Measurements from ENCODE around the gene LLPH.
A peak's percentile ranks its signal among the peaks of the same experiment; 100 is the strongest.
"Not testable (repeated sequence)": the region's sequence is repeated elsewhere in the genome, so short reads cannot be mapped to it uniquely, and the experiment has no call there.

The LLPH gene

GRCh38 chr12:66130267-66131066 lies at the start of gene LLPH:
TSS of gene LLPH (minus strand) at chr12:66130750. CDS start at chr12:66129106, 1,644 bp downstream.
- Histone ChIP-seq H3K27ac (ENCODE audit: low read length) (peak within 1 kb of the TSS; percentile 91), H3K4me1 (ENCODE audit: control insufficient read depth in 1 of 2, insufficient read depth in 2 of 2, low read length in 2 of 2) (peaks cover 0 to 18% of the 10 kb centered on the region in 2 donors), H3K9me3 (ENCODE audit: control insufficient read depth in 1 of 2, low read length in 2 of 2) (no peaks in the 10 kb centered on the region), H3K36me3 (ENCODE audit: control insufficient read depth in 1 of 2, insufficient read depth in 2 of 2, low read length in 2 of 2) (peaks cover 17 to 23% of the 10 kb centered on the region in 2 donors), H3K27me3 (ENCODE audit: low read depth, low read length) (no peaks in the 10 kb centered on the region), H3K4me3 (ENCODE audit: low read depth in 1 of 2, low read length in 2 of 2) (peak within 1 kb of the TSS; percentile 92 to 97)

- H3K4me1 ChIP-seq (ENCODE audit: control insufficient read depth in 1 of 2, insufficient read depth in 2 of 2, low read length in 2 of 2): no peaks in the 10 kb centered on the region
- no peaks in the 10 kb centered on the region for H3K27me3 ChIP-seq (ENCODE audit: low read depth, low read length)
- H3K4me3 ChIP-seq (ENCODE audit: low read depth in 1 of 2, low read length in 2 of 2): no peak overlapping the region
- no peaks in the 10 kb centered on the region for H3K9me3 ChIP-seq (ENCODE audit: control insufficient read depth in 1 of 2, low read length in 2 of 2)
- no peak overlapping the region for H3K27ac ChIP-seq (ENCODE audit: low read length)
- no peaks in the 10 kb centered on the region for H3K36me3 ChIP-seq (ENCODE audit: control insufficient read depth in 1 of 2, insufficient read depth in 2 of 2, low read length in 2 of 2)
Observed at GRCh38 chr12:66176105-66176900, 45.8 kb upstream of the LLPH start.

GRCh38 chr12:66174391-66175325 lies 44.1 kb upstream of the LLPH start:
- not testable (repeated sequence) for H3K4me3 ChIP-seq (ENCODE audit: low read depth in 1 of 2, low read length in 2 of 2); H3K27ac ChIP-seq (ENCODE audit: low read length); H3K4me1 ChIP-seq (ENCODE audit: control insufficient read depth in 1 of 2, insufficient read depth in 2 of 2, low read length in 2 of 2); H3K27me3 ChIP-seq (ENCODE audit: low read depth, low read length); H3K9me3 ChIP-seq (ENCODE audit: control insufficient read depth in 1 of 2, low read length in 2 of 2); H3K36me3 ChIP-seq (ENCODE audit: control insufficient read depth in 1 of 2, insufficient read depth in 2 of 2, low read length in 2 of 2)

GRCh38 chr12:66170606-66171005 lies 40.1 kb upstream of the LLPH start:
- peaks cover 0 to 14% of the 10 kb centered on the region in 2 donors for H3K4me1 ChIP-seq (ENCODE audit: control insufficient read depth in 1 of 2, insufficient read depth in 2 of 2, low read length in 2 of 2)
- no peak overlapping the region for H3K27ac ChIP-seq (ENCODE audit: low read length)
- peaks cover 0 to 8% of the 10 kb centered on the region in 2 donors for H3K36me3 ChIP-seq (ENCODE audit: control insufficient read depth in 1 of 2, insufficient read depth in 2 of 2, low read length in 2 of 2)
- no peaks in the 10 kb centered on the region for H3K27me3 ChIP-seq (ENCODE audit: low read depth, low read length)
- no peak overlapping the region for H3K4me3 ChIP-seq (ENCODE audit: low read depth in 1 of 2, low read length in 2 of 2)
- H3K9me3 ChIP-seq (ENCODE audit: control insufficient read depth in 1 of 2, low read length in 2 of 2): no peaks in the 10 kb centered on the region

- Histone ChIP-seq H3K27ac (ENCODE audit: low read length) (peak within 1 kb of the TSS; percentile 99), H3K27me3 (ENCODE audit: low read depth, low read length) (no peaks in the 10 kb centered on the region), H3K9me3 (ENCODE audit: control insufficient read depth in 1 of 2, low read length in 2 of 2) (no peaks in the 10 kb centered on the region), H3K4me1 (ENCODE audit: control insufficient read depth in 1 of 2, insufficient read depth in 2 of 2, low read length in 2 of 2) (peaks cover 0 to 14% of the 10 kb centered on the region in 2 donors), H3K4me3 (ENCODE audit: low read depth in 1 of 2, low read length in 2 of 2) (peak within 1 kb of the TSS; percentile 78 to 80), H3K36me3 (ENCODE audit: control insufficient read depth in 1 of 2, insufficient read depth in 2 of 2, low read length in 2 of 2) (peaks cover 0 to 8% of the 10 kb centered on the region in 2 donors)
Observed at GRCh38 chr12:66169221-66170170, 38.9 kb upstream of the LLPH start, which contains the start of gene TMBIM4. TSS of gene TMBIM4 (minus strand) at chr12:66169996. CDS start at chr12:66169951, 45 bp downstream.

- H3K9me3 ChIP-seq (ENCODE audit: control insufficient read depth in 1 of 2, low read length in 2 of 2): no peaks in the 10 kb centered on the region
- H3K27ac ChIP-seq (ENCODE audit: low read length): peak overlapping the region; percentile 99
- H3K27me3 ChIP-seq (ENCODE audit: low read depth, low read length): no peaks in the 10 kb centered on the region
- H3K4me3 ChIP-seq (ENCODE audit: low read depth in 1 of 2, low read length in 2 of 2): peak overlapping the region; percentile 78 to 80
- H3K4me1 ChIP-seq (ENCODE audit: control insufficient read depth in 1 of 2, insufficient read depth in 2 of 2, low read length in 2 of 2): peaks cover 0 to 14% of the 10 kb centered on the region in 2 donors
- peaks cover 0 to 8% of the 10 kb centered on the region in 2 donors for H3K36me3 ChIP-seq (ENCODE audit: control insufficient read depth in 1 of 2, insufficient read depth in 2 of 2, low read length in 2 of 2)
Observed at GRCh38 chr12:66168410-66168809, 37.9 kb upstream of the LLPH start.

- Histone ChIP-seq H3K27ac (ENCODE audit: low read length) (no peak overlapping the region), H3K9me3 (ENCODE audit: control insufficient read depth in 1 of 2, low read length in 2 of 2) (no peaks in the 10 kb centered on the region), H3K4me3 (ENCODE audit: low read depth in 1 of 2, low read length in 2 of 2) (no peak overlapping the region), H3K27me3 (ENCODE audit: low read depth, low read length) (no peaks in the 10 kb centered on the region), H3K4me1 (ENCODE audit: control insufficient read depth in 1 of 2, insufficient read depth in 2 of 2, low read length in 2 of 2) (peaks cover 0 to 22% of the 10 kb centered on the region in 2 donors), H3K36me3 (ENCODE audit: control insufficient read depth in 1 of 2, insufficient read depth in 2 of 2, low read length in 2 of 2) (peaks cover 0 to 8% of the 10 kb centered on the region in 2 donors)
Observed at GRCh38 chr12:66166561-66166960, 36.0 kb upstream of the LLPH start.

- no peaks in the 10 kb centered on the region for H3K27me3 ChIP-seq (ENCODE audit: low read depth, low read length)
Observed at GRCh38 chr12:66165141-66165540, 34.6 kb upstream of the LLPH start.

GRCh38 chr12:66164349-66164821 lies 33.8 kb upstream of the LLPH start:
- H3K4me3 ChIP-seq (ENCODE audit: low read depth in 1 of 2, low read length in 2 of 2): no peak overlapping the region
- no peaks in the 10 kb centered on the region for H3K9me3 ChIP-seq (ENCODE audit: control insufficient read depth in 1 of 2, low read length in 2 of 2)
- no peak overlapping the region for H3K27ac ChIP-seq (ENCODE audit: low read length)
- peaks cover 9 to 16% of the 10 kb centered on the region in 2 donors for H3K36me3 ChIP-seq (ENCODE audit: control insufficient read depth in 1 of 2, insufficient read depth in 2 of 2, low read length in 2 of 2)
- peaks cover 0 to 22% of the 10 kb centered on the region in 2 donors for H3K4me1 ChIP-seq (ENCODE audit: control insufficient read depth in 1 of 2, insufficient read depth in 2 of 2, low read length in 2 of 2)
- H3K27me3 ChIP-seq (ENCODE audit: low read depth, low read length): no peaks in the 10 kb centered on the region

More at GRCh38 chr12:66165141-66165540, 34.6 kb upstream of the LLPH start:
- Histone ChIP-seq H3K36me3 (ENCODE audit: control insufficient read depth in 1 of 2, insufficient read depth in 2 of 2, low read length in 2 of 2) (peaks cover 1 to 14% of the 10 kb centered on the region in 2 donors), H3K4me3 (ENCODE audit: low read depth in 1 of 2, low read length in 2 of 2) (no peak overlapping the region), H3K4me1 (ENCODE audit: control insufficient read depth in 1 of 2, insufficient read depth in 2 of 2, low read length in 2 of 2) (peaks cover 0 to 22% of the 10 kb centered on the region in 2 donors), H3K27ac (ENCODE audit: low read length) (no peak overlapping the region), H3K9me3 (ENCODE audit: control insufficient read depth in 1 of 2, low read length in 2 of 2) (no peaks in the 10 kb centered on the region)

GRCh38 chr12:66163289-66163688 lies 32.7 kb upstream of the LLPH start:
- no peak overlapping the region for H3K27ac ChIP-seq (ENCODE audit: low read length)
- peaks cover 0 to 18% of the 10 kb centered on the region in 2 donors for H3K4me1 ChIP-seq (ENCODE audit: control insufficient read depth in 1 of 2, insufficient read depth in 2 of 2, low read length in 2 of 2)
- no peak overlapping the region for H3K4me3 ChIP-seq (ENCODE audit: low read depth in 1 of 2, low read length in 2 of 2)
- peaks cover 16 to 20% of the 10 kb centered on the region in 2 donors for H3K36me3 ChIP-seq (ENCODE audit: control insufficient read depth in 1 of 2, insufficient read depth in 2 of 2, low read length in 2 of 2)
- no peaks in the 10 kb centered on the region for H3K27me3 ChIP-seq (ENCODE audit: low read depth, low read length)
- no peaks in the 10 kb centered on the region for H3K9me3 ChIP-seq (ENCODE audit: control insufficient read depth in 1 of 2, low read length in 2 of 2)
